HEK293 (cell line): ENCODE data around the gene TRAPPC10.

Source experiments
- CTCF ChIA-PET: fragments of 350-600 bp; formaldehyde crosslinking; extraction: SDS; loops from one replicate; lab custom pipeline; 2021; ENCODE audit warnings: antibody characterized with exemption; lab: Yijun Ruan, JAX
- POLR2A ChIA-PET: fragments of 300-600 bp; formaldehyde crosslinking; extraction: SDS; loops from one replicate; lab custom pipeline; 2020; ENCODE audit warnings: antibody characterized with exemption, inconsistent platforms; lab: Yijun Ruan, JAX
- H3K27ac ChIP-seq: fragments of 200-500 bp; sonication (Bioruptor generic); 2 replicates; pipeline ENCODE4 v1.5.1; 2014; ENCODE audit warnings: low read depth, low read length, control low read depth, inconsistent platforms; ENCODE audit errors: extremely low read depth
- H3K36me3 ChIP-seq, 2 experiments: fragments of 200-500 bp in 1 of 2; sonication (Bioruptor generic) in 1 of 2; 1 replicate in 1 of 2; 2 replicates in 1 of 2; pipeline ENCODE4 v1.5.1; 2014 to 2017; ENCODE audit warnings: inconsistent platforms in 2 of 2, low read length in 2 of 2; ENCODE audit not compliant: control insufficient read depth in 2 of 2, insufficient read depth in 1 of 2
- H3K4me1 ChIP-seq: fragments of 200-500 bp; sonication (Bioruptor generic); 2 replicates; pipeline ENCODE4 v1.5.1; 2014; ENCODE audit warnings: mild to moderate bottlenecking, low read length, inconsistent platforms; ENCODE audit not compliant: control insufficient read depth, insufficient read depth
- H3K4me3 ChIP-seq: 2 replicates; pipeline ENCODE4 v1.5.1; 2011; ENCODE audit warnings: low read depth, mild to moderate bottlenecking, control low read depth, low read length, moderate library complexity
- H3K9me3 ChIP-seq: fragments of 200-500 bp; sonication (Bioruptor generic); 2 replicates; pipeline ENCODE4 v1.5.1; 2014; ENCODE audit warnings: low read depth, low read length, inconsistent platforms; ENCODE audit not compliant: control insufficient read depth, insufficient read depth
- KLF16 ChIP-seq: fragments of 450-650 bp; formaldehyde crosslinking; IDR thresholded peaks from 2 replicates; pipeline ENCODE4 v1.5.1; 2017; ENCODE audit warnings: missing biosample characterization, missing genetic modification characterization
- OVOL3 ChIP-seq: fragments of 450-650 bp; formaldehyde crosslinking; IDR thresholded peaks from 2 replicates; pipeline ENCODE4 v1.5.1; 2016; ENCODE audit warnings: missing biosample characterization, missing genetic modification characterization
- PRDM1 ChIP-seq: fragments of 450-650 bp; formaldehyde crosslinking; IDR thresholded peaks from 2 replicates; pipeline ENCODE4; 2016; ENCODE audit warnings: missing biosample characterization, missing genetic modification characterization
- TRIM28 ChIP-seq: IDR thresholded peaks from 2 replicates; pipeline ENCODE4 v1.6.1; 2011; ENCODE audit warnings: low read length, control low read depth, borderline replicate concordance
- ZFP69B ChIP-seq: fragments of 450-650 bp; formaldehyde crosslinking; IDR thresholded peaks from 2 replicates; pipeline ENCODE4 v1.5.1; 2016; ENCODE audit warnings: missing biosample characterization, missing genetic modification characterization
- ZNF175 ChIP-seq: fragments of 450-650 bp; formaldehyde crosslinking; IDR thresholded peaks from 2 replicates; pipeline ENCODE4 v1.5.1; 2016; ENCODE audit warnings: missing biosample characterization, missing genetic modification characterization
- ZNF335 ChIP-seq: fragments of 450-650 bp; formaldehyde crosslinking; conservative IDR thresholded peaks from 2 replicates; pipeline ENCODE4 v1.5.1; 2016; ENCODE audit warnings: missing biosample characterization, missing genetic modification characterization
- ZNF501 ChIP-seq: fragments of 450-650 bp; formaldehyde crosslinking; IDR thresholded peaks from 2 replicates; pipeline ENCODE4 v1.5.1; 2016; ENCODE audit warnings: missing biosample characterization, missing genetic modification characterization
- ZNF521 ChIP-seq: fragments of 450-650 bp; formaldehyde crosslinking; IDR thresholded peaks from 2 replicates; pipeline ENCODE4 v1.5.1; 2017; ENCODE audit warnings: missing biosample characterization, mild to moderate bottlenecking, missing genetic modification characterization
- ZNF548 ChIP-seq: fragments of 450-650 bp; formaldehyde crosslinking; IDR thresholded peaks from 2 replicates; pipeline ENCODE4 v1.5.1; 2016; ENCODE audit warnings: missing biosample characterization, missing genetic modification characterization
- ZNF560 ChIP-seq: fragments of 450-650 bp; formaldehyde crosslinking; IDR thresholded peaks from 2 replicates; pipeline ENCODE4 v1.5.1; 2017; ENCODE audit warnings: missing biosample characterization, missing genetic modification characterization, borderline replicate concordance
- ZNF660 ChIP-seq: fragments of 450-650 bp; IDR thresholded peaks from 2 replicates; pipeline ENCODE4 v1.5.1; 2018; ENCODE audit warnings: missing biosample characterization, mild to moderate bottlenecking, missing genetic modification characterization
- ZSCAN30 ChIP-seq: fragments of 450-650 bp; IDR thresholded peaks from 2 replicates; pipeline ENCODE4 v1.5.1; 2018; ENCODE audit warnings: missing biosample characterization, mild to moderate bottlenecking, missing genetic modification characterization, moderate library complexity
- TF ChIP-seq, protein P1 (sequence below): fragments of 450-650 bp; formaldehyde crosslinking; IDR thresholded peaks from 2 replicates; pipeline ENCODE4 v1.5.0; 2017; ENCODE audit warnings: missing biosample characterization, missing genetic modification characterization, borderline replicate concordance
- TF ChIP-seq, protein P2 (sequence below): fragments of 450-650 bp; formaldehyde crosslinking; conservative IDR thresholded peaks from 2 replicates; pipeline ENCODE4 v1.5.1; 2016; ENCODE audit warnings: low read depth, missing biosample characterization, missing genetic modification characterization
- TF ChIP-seq, protein P3 (sequence below): fragments of 450-650 bp; formaldehyde crosslinking; IDR thresholded peaks from 2 replicates; pipeline ENCODE4 v1.5.1; 2016; ENCODE audit warnings: missing biosample characterization, missing genetic modification characterization, borderline replicate concordance
- TF ChIP-seq, protein P4 (sequence below): fragments of 450-650 bp; formaldehyde crosslinking; IDR thresholded peaks from 2 replicates; pipeline ENCODE4 v1.5.1; 2017; ENCODE audit warnings: missing biosample characterization, missing genetic modification characterization

Gene TRAPPC10

DNA sequence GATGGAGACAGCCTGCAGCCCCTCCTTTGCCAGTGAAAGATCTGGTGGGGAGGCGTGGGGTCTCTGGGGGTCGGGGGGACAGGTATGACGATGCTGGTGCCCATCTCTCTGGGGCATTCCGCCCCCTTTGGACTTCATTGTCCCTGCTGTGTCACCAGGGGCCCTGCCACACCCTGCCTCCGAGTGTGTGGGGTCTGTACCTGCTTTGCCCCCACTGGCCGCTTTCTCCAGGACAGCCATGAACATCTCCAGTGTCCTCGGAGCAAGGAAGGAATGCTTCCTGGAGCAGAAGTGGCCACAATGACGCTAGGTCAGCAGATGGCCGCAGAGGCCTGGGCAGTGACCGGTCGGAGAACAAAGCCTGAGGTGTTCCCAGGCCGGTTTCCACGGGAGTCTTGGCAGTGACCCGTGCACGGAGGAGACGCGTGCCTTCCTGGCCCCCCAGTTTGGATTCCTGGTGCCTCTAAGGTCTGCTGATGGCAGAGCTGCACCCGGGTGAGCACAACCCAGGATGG lies 18.6 kb upstream of the TRAPPC10 start (continued):
- TF ChIP-seq ZNF521 (no peak), TRIM28 (no peak), ZNF660 (tag by site-specific recombination) (no peak)
- TF ChIP-seq, protein P1, sequence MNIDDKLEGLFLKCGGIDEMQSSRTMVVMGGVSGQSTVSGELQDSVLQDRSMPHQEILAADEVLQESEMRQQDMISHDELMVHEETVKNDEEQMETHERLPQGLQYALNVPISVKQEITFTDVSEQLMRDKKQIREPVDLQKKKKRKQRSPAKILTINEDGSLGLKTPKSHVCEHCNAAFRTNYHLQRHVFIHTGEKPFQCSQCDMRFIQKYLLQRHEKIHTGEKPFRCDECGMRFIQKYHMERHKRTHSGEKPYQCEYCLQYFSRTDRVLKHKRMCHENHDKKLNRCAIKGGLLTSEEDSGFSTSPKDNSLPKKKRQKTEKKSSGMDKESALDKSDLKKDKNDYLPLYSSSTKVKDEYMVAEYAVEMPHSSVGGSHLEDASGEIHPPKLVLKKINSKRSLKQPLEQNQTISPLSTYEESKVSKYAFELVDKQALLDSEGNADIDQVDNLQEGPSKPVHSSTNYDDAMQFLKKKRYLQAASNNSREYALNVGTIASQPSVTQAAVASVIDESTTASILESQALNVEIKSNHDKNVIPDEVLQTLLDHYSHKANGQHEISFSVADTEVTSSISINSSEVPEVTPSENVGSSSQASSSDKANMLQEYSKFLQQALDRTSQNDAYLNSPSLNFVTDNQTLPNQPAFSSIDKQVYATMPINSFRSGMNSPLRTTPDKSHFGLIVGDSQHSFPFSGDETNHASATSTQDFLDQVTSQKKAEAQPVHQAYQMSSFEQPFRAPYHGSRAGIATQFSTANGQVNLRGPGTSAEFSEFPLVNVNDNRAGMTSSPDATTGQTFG (tag by site-specific recombination) = no peak
- TF ChIP-seq, protein P2, sequence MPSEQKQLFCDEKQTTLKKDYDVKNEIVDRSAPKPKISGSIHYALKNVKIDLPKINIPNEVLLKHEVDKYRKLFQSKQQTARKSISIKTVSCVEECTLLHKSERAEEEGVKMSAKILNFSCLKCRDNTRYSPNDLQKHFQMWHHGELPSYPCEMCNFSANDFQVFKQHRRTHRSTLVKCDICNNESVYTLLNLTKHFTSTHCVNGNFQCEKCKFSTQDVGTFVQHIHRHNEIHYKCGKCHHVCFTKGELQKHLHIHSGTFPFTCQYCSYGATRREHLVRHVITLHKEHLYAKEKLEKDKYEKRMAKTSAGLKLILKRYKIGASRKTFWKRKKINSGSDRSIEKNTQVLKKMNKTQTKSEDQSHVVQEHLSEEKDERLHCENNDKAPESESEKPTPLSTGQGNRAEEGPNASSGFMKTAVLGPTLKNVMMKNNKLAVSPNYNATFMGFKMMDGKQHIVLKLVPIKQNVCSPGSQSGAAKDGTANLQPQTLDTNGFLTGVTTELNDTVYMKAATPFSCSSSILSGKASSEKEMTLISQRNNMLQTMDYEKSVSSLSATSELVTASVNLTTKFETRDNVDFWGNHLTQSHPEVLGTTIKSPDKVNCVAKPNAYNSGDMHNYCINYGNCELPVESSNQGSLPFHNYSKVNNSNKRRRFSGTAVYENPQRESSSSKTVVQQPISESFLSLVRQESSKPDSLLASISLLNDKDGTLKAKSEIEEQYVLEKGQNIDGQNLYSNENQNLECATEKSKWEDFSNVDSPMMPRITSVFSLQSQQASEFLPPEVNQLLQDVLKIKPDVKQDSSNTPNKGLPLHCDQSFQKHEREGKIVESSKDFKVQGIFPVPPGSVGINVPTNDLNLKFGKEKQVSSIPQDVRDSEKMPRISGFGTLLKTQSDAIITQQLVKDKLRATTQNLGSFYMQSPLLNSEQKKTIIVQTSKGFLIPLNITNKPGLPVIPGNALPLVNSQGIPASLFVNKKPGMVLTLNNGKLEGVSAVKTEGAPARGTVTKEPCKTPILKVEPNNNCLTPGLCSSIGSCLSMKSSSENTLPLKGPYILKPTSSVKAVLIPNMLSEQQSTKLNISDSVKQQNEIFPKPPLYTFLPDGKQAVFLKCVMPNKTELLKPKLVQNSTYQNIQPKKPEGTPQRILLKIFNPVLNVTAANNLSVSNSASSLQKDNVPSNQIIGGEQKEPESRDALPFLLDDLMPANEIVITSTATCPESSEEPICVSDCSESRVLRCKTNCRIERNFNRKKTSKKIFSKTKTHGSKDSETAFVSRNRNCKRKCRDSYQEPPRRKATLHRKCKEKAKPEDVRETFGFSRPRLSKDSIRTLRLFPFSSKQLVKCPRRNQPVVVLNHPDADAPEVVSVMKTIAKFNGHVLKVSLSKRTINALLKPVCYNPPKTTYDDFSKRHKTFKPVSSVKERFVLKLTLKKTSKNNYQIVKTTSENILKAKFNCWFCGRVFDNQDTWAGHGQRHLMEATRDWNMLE (tag by site-specific recombination) = no peak

DNA sequence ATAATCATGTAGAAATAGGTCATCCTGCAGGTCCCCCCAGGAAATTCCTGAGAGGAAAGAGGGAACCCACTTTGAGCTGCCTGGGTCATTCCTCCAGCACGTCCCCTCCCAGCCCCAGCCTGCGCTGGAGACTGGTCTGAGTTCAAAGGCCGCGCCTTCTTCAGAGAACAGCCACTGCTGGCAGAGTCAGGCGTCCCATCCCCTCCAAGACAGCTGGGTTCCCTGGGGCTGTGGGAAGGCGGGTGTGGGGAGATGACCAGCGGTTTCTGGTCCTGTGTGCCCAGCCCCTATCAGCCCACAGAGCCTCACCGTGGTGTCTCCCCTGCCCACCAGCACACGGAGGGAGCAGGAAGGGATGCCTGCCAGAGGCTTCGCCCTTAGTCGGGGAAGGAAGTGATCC lies 18.0 kb upstream of the TRAPPC10 start:
- POLR2A ChIA-PET = no interaction called here
- Histone ChIP-seq H3K4me3 (no peak overlapping the region), H3K4me1 (no peaks in the 10 kb centered on the region), H3K27ac (no peak overlapping the region), H3K36me3 (no peaks in the 10 kb centered on the region), H3K9me3 (no peaks in the 10 kb centered on the region)
- TF ChIP-seq ZNF175 (no peak), ZSCAN30 (tag by site-specific recombination) (no peak), ZNF548 (tag by site-specific recombination) (no peak), ZNF335 (tag by site-specific recombination) (no peak), PRDM1 (tag by site-specific recombination) (no peak), ZFP69B (tag by site-specific recombination) (no peak), ZNF501 (tag by site-specific recombination) (no peak), OVOL3 (no peak), ZNF560 (tag by site-specific recombination) (no peak), KLF16 (tag by site-specific recombination) (no peak)
- TF ChIP-seq, protein P3, sequence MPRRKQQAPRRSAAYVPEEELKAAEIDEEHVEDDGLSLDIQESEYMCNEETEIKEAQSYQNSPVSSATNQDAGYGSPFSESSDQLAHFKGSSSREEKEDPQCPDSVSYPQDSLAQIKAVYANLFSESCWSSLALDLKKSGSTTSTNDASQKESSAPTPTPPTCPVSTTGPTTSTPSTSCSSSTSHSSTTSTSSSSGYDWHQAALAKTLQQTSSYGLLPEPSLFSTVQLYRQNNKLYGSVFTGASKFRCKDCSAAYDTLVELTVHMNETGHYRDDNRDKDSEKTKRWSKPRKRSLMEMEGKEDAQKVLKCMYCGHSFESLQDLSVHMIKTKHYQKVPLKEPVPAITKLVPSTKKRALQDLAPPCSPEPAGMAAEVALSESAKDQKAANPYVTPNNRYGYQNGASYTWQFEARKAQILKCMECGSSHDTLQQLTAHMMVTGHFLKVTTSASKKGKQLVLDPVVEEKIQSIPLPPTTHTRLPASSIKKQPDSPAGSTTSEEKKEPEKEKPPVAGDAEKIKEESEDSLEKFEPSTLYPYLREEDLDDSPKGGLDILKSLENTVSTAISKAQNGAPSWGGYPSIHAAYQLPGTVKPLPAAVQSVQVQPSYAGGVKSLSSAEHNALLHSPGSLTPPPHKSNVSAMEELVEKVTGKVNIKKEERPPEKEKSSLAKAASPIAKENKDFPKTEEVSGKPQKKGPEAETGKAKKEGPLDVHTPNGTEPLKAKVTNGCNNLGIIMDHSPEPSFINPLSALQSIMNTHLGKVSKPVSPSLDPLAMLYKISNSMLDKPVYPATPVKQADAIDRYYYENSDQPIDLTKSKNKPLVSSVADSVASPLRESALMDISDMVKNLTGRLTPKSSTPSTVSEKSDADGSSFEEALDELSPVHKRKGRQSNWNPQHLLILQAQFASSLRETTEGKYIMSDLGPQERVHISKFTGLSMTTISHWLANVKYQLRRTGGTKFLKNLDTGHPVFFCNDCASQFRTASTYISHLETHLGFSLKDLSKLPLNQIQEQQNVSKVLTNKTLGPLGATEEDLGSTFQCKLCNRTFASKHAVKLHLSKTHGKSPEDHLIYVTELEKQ (tag by site-specific recombination) = no peak
- TF ChIP-seq, protein P4, sequence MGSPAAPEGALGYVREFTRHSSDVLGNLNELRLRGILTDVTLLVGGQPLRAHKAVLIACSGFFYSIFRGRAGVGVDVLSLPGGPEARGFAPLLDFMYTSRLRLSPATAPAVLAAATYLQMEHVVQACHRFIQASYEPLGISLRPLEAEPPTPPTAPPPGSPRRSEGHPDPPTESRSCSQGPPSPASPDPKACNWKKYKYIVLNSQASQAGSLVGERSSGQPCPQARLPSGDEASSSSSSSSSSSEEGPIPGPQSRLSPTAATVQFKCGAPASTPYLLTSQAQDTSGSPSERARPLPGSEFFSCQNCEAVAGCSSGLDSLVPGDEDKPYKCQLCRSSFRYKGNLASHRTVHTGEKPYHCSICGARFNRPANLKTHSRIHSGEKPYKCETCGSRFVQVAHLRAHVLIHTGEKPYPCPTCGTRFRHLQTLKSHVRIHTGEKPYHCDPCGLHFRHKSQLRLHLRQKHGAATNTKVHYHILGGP = no peak
- CTCF ChIA-PET = interaction anchor here (0.8 kb wide), 1 partner anchor 183 kb away, joined by 3 read pairs; no protein-coding TSS in a partner anchor
